Measurements from ENCODE around the gene AGBL5.
"Not testable (repeated sequence)": the region's sequence is repeated elsewhere in the genome, so short reads cannot be mapped to it uniquely, and the experiment has no call there.

The AGBL5 gene

GRCh38 chr2:27051902-27052645, 606 bp downstream of the AGBL5 start:
- DNase-seq (ENCODE audit: low read depth), result no peak

- DNase-seq (ENCODE audit: low read depth), result no peak
Measured at GRCh38 chr2:27053321-27053720, 1.9 kb downstream of the AGBL5 start.

- DNase-seq (ENCODE audit: low read depth), result no peak
Measured at GRCh38 chr2:27053776-27054175, 2.3 kb downstream of the AGBL5 start.

GRCh38 chr2:27054721-27055120, 3.3 kb downstream of the AGBL5 start:
- no peak for DNase-seq (ENCODE audit: low read depth)

- no peak for DNase-seq (ENCODE audit: low read depth)
Measured at GRCh38 chr2:27057184-27057583, 5.7 kb downstream of the AGBL5 start.

- no peak for DNase-seq (ENCODE audit: low read depth)
Measured at GRCh38 chr2:27058210-27058609, 6.7 kb downstream of the AGBL5 start.

- DNase-seq (ENCODE audit: low read depth), result no peak
Measured at GRCh38 chr2:27059141-27059820, 7.8 kb downstream of the AGBL5 start.

- DNase-seq (ENCODE audit: low read depth), result no peak
Measured at GRCh38 chr2:27060323-27060722, 8.9 kb downstream of the AGBL5 start.

GRCh38 chr2:27065128-27065527, 13.7 kb downstream of the AGBL5 start:
- no peak for DNase-seq (ENCODE audit: low read depth)

- no peak for DNase-seq (ENCODE audit: low read depth)
Measured at GRCh38 chr2:27067385-27067784, 15.9 kb downstream of the AGBL5 start.

GRCh38 chr2:27069436-27069835, 18.0 kb downstream of the AGBL5 start:
- no peak for DNase-seq (ENCODE audit: low read depth)

- no peak for DNase-seq (ENCODE audit: low read depth)
Measured at GRCh38 chr2:27069961-27070618, 18.6 kb downstream of the AGBL5 start.

- no peak for DNase-seq (ENCODE audit: low read depth)
Measured at GRCh38 chr2:27070653-27071276, 19.3 kb downstream of the AGBL5 start.

GRCh38 chr2:27071277-27071989, 20.0 kb downstream of the AGBL5 start, which contains the start of gene OST4:
TSS of gene OST4 (minus strand) at chr2:27071654.
- DNase-seq (ENCODE audit: low read depth), result peak; percentile 92

- DNase-seq (ENCODE audit: low read depth), result no peak
Measured at GRCh38 chr2:27071990-27072830, 20.7 kb downstream of the AGBL5 start.

- no peak for DNase-seq (ENCODE audit: low read depth)
Measured at GRCh38 chr2:27072920-27073319, 21.5 kb downstream of the AGBL5 start.

- no peak for DNase-seq (ENCODE audit: low read depth)
Measured at GRCh38 chr2:27073782-27074181, 22.3 kb downstream of the AGBL5 start.

GRCh38 chr2:27074738-27075565, 23.5 kb downstream of the AGBL5 start:
- no peak for DNase-seq (ENCODE audit: low read depth)

- DNase-seq (ENCODE audit: low read depth), result not testable (repeated sequence)
Measured at GRCh38 chr2:27075566-27075871, 24.1 kb downstream of the AGBL5 start.

- DNase-seq (ENCODE audit: low read depth), result no peak
Measured at GRCh38 chr2:27076323-27076722, 24.9 kb downstream of the AGBL5 start.
